Measurements from ENCODE around the gene SHLD2. TPM values are rescaled to one million over a fixed set of nuclear protein-coding genes. Genes with fewer than 3 reads are reported as not detected.

Gene SHLD2
- total and polyA plus RNA-seq, 2 of the 13 experiments (the other 11 are each of a cell fraction or from before 2014, with no cell fraction given), result 25.7 to 53.7 TPM

DNA sequence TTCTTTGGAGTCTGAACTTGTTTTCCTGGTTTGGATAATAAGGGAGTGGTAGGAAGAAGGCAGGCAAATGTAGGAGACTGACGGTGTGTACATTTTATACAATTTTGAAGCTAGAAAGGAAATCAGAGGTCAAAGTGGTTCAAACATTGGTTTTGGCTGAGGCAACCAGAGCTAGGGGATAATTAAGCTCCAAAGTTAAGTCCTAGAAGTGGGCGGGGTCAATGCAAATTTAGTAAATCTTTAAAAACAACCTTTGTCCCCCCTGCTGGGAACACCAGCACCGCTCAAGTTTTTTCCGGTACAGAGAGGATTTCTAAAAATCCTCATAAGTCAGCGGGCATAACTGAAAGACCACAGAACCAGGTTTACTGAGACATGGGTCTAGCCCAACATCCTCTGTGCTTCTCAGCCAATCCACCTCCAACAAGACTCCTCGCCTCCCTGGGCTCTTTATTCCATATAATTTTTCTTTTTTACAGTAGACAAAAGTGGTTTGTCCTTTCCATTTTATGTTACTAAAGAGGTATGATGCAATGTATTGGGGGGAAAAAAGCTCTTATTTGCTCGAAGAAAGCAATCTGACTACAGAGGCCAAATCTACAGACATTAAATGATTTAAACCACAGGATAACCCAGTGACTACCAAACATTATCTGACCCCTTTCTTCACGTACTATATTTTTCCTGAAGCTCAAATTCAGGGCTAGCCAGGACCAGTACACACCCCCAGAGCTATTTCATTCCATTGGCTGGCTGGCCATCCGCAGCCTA lies 2.0 kb upstream of the SHLD2 start (continued):
- TF ChIP-seq ZNF230 (CRISPR knock-in tag; IDR thresholded peaks at IDR 0.05) (no peak), ZNF263 (CRISPR knock-in tag; IDR thresholded peaks at IDR 0.05) (no peak), ZNF354B (CRISPR knock-in tag; IDR thresholded peaks at IDR 0.05) (no peak), ELF4 (CRISPR knock-in tag; IDR thresholded peaks at IDR 0.05; ENCODE audit: borderline replicate concordance) (no peak), RXRB (CRISPR knock-in tag; IDR thresholded peaks at IDR 0.05; ENCODE audit: borderline replicate concordance) (peak; percentile 68), ZNF235 (CRISPR knock-in tag; IDR thresholded peaks at IDR 0.05; ENCODE audit: borderline replicate concordance) (no peak), NFYB (CRISPR knock-in tag; IDR thresholded peaks at IDR 0.05) (peak; percentile 22; the same call in 1 of the 2 replicates), CHD4 (IDR thresholded peaks at IDR 0.05; ENCODE audit: borderline replicate concordance, low read length) (no peak), ADNP (CRISPR knock-in tag; IDR thresholded peaks at IDR 0.05) (no peak), HMG20A (CRISPR knock-in tag; IDR thresholded peaks at IDR 0.05; ENCODE audit: borderline replicate concordance) (no peak; the same call in 1 of the 2 replicates), ARNTL (CRISPR knock-in tag; IDR thresholded peaks at IDR 0.05) (no peak), KDM6A (CRISPR knock-in tag; IDR thresholded peaks at IDR 0.05; ENCODE audit: low read depth) (no peak), ZNF282 (IDR thresholded peaks at IDR 0.05; ENCODE audit: partially characterized antibody) (no peak)
- TF ChIP-seq, protein P1, sequence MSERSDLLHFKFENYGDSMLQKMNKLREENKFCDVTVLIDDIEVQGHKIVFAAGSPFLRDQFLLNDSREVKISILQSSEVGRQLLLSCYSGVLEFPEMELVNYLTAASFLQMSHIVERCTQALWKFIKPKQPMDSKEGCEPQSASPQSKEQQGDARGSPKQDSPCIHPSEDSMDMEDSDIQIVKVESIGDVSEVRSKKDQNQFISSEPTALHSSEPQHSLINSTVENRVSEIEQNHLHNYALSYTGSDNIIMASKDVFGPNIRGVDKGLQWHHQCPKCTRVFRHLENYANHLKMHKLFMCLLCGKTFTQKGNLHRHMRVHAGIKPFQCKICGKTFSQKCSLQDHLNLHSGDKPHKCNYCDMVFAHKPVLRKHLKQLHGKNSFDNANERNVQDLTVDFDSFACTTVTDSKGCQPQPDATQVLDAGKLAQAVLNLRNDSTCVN (CRISPR knock-in tag; IDR thresholded peaks at IDR 0.05; ENCODE audit: borderline replicate concordance), result no peak
- TF ChIP-seq, protein P2, sequence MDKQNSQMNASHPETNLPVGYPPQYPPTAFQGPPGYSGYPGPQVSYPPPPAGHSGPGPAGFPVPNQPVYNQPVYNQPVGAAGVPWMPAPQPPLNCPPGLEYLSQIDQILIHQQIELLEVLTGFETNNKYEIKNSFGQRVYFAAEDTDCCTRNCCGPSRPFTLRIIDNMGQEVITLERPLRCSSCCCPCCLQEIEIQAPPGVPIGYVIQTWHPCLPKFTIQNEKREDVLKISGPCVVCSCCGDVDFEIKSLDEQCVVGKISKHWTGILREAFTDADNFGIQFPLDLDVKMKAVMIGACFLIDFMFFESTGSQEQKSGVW (CRISPR knock-in tag; IDR thresholded peaks at IDR 0.05; ENCODE audit: borderline replicate concordance), result no peak
- TF ChIP-seq, protein P3, sequence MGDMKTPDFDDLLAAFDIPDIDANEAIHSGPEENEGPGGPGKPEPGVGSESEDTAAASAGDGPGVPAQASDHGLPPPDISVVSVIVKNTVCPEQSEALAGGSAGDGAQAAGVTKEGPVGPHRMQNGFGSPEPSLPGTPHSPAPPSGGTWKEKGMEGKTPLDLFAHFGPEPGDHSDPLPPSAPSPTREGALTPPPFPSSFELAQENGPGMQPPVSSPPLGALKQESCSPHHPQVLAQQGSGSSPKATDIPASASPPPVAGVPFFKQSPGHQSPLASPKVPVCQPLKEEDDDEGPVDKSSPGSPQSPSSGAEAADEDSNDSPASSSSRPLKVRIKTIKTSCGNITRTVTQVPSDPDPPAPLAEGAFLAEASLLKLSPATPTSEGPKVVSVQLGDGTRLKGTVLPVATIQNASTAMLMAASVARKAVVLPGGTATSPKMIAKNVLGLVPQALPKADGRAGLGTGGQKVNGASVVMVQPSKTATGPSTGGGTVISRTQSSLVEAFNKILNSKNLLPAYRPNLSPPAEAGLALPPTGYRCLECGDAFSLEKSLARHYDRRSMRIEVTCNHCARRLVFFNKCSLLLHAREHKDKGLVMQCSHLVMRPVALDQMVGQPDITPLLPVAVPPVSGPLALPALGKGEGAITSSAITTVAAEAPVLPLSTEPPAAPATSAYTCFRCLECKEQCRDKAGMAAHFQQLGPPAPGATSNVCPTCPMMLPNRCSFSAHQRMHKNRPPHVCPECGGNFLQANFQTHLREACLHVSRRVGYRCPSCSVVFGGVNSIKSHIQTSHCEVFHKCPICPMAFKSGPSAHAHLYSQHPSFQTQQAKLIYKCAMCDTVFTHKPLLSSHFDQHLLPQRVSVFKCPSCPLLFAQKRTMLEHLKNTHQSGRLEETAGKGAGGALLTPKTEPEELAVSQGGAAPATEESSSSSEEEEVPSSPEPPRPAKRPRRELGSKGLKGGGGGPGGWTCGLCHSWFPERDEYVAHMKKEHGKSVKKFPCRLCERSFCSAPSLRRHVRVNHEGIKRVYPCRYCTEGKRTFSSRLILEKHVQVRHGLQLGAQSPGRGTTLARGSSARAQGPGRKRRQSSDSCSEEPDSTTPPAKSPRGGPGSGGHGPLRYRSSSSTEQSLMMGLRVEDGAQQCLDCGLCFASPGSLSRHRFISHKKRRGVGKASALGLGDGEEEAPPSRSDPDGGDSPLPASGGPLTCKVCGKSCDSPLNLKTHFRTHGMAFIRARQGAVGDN (CRISPR knock-in tag; IDR thresholded peaks at IDR 0.05), result no peak
- TF ChIP-seq, protein P4, sequence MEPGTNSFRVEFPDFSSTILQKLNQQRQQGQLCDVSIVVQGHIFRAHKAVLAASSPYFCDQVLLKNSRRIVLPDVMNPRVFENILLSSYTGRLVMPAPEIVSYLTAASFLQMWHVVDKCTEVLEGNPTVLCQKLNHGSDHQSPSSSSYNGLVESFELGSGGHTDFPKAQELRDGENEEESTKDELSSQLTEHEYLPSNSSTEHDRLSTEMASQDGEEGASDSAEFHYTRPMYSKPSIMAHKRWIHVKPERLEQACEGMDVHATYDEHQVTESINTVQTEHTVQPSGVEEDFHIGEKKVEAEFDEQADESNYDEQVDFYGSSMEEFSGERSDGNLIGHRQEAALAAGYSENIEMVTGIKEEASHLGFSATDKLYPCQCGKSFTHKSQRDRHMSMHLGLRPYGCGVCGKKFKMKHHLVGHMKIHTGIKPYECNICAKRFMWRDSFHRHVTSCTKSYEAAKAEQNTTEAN (CRISPR knock-in tag; conservative IDR thresholded peaks at IDR 0.05), result no peak; the same call in 1 of the 2 replicates
- TF ChIP-seq, protein P5, sequence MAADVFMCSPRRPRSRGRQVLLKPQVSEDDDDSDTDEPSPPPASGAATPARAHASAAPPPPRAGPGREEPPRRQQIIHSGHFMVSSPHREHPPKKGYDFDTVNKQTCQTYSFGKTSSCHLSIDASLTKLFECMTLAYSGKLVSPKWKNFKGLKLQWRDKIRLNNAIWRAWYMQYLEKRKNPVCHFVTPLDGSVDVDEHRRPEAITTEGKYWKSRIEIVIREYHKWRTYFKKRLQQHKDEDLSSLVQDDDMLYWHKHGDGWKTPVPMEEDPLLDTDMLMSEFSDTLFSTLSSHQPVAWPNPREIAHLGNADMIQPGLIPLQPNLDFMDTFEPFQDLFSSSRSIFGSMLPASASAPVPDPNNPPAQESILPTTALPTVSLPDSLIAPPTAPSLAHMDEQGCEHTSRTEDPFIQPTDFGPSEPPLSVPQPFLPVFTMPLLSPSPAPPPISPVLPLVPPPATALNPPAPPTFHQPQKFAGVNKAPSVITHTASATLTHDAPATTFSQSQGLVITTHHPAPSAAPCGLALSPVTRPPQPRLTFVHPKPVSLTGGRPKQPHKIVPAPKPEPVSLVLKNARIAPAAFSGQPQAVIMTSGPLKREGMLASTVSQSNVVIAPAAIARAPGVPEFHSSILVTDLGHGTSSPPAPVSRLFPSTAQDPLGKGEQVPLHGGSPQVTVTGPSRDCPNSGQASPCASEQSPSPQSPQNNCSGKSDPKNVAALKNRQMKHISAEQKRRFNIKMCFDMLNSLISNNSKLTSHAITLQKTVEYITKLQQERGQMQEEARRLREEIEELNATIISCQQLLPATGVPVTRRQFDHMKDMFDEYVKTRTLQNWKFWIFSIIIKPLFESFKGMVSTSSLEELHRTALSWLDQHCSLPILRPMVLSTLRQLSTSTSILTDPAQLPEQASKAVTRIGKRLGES (CRISPR knock-in tag; IDR thresholded peaks at IDR 0.05; ENCODE audit: borderline replicate concordance), result no peak
